Measurements from ENCODE around the gene ECHS1. TPM values are rescaled to one million over a fixed set of nuclear protein-coding genes. Genes with fewer than 3 reads are reported as not detected.
A peak's percentile ranks its signal among the peaks of the same experiment; 100 is the strongest.

The ECHS1 gene
- total and polyA plus RNA-seq, 7 donors = 83.2 to 151 (median 121) TPM

GRCh38 chr10:133400624-133401424 lies 27.7 kb upstream of the ECHS1 start:
- intact Hi-C loops (cut with DNase I) = no loop called here
- ATAC-seq (no peak), DNase-seq (no peak)
- no peaks in the 10 kb centered on the region for H3K9me3 ChIP-seq
- no peak overlapping the region for H3K27ac ChIP-seq
- H3K36me3 ChIP-seq (ENCODE audit: insufficient read depth in 1 of 2, low read depth in 1 of 2) = peaks cover 12 to 95% of the 10 kb centered on the region in 2 donors
- no peaks in the 10 kb centered on the region for H3K27me3 ChIP-seq (ENCODE audit: insufficient read depth in 3 of 3, low read length in 2 of 3)
- WGBS, 3 donors = 86 to 90% (median 87%) methylated on average over 10 of the region's 10 CpGs
- TF ChIP-seq CTCF (IDR thresholded peaks at IDR 0.05) = no peak
- H3K4me1 ChIP-seq = no peaks in the 10 kb centered on the region
- H3K4me3 ChIP-seq = no peak overlapping the region

- intact Hi-C loops (cut with DNase I) = loop anchor here in 1 of 2 donors (10.0 kb wide), 1 partner anchor 74 kb away; no protein-coding TSS in a partner anchor
- ATAC-seq (no peak), DNase-seq (peak in 1 of 2 donors; percentile 50)
- Histone ChIP-seq H3K4me3 (no peak overlapping the region), H3K27me3 (ENCODE audit: insufficient read depth in 3 of 3, low read length in 2 of 3) (no peaks in the 10 kb centered on the region), H3K36me3 (ENCODE audit: insufficient read depth in 1 of 2, low read depth in 1 of 2) (peaks cover 11 to 82% of the 10 kb centered on the region in 2 donors), H3K4me1 (peaks cover 8% of the 10 kb centered on the region), H3K27ac (no peak overlapping the region), H3K9me3 (no peaks in the 10 kb centered on the region)
- TF ChIP-seq CTCF (IDR thresholded peaks at IDR 0.05) = no peak
- WGBS, 3 donors = 92 to 96% (median 94%) methylated on average over 14 to 19 of the region's 19 CpGs
These were observed 26.0 kb upstream of the ECHS1 start for GRCh38 chr10:133399123-133399601.

GRCh38 chr10:133397938-133398337 lies 24.8 kb upstream of the ECHS1 start:
- 92 to 96% (median 93%) methylated on average over 7 of the region's 7 CpGs for WGBS, 3 donors
- ATAC-seq (no peak), DNase-seq (no peak)
- Histone ChIP-seq H3K27ac (no peak overlapping the region), H3K9me3 (no peaks in the 10 kb centered on the region), H3K27me3 (ENCODE audit: insufficient read depth in 3 of 3, low read length in 2 of 3) (no peaks in the 10 kb centered on the region), H3K36me3 (ENCODE audit: insufficient read depth in 1 of 2, low read depth in 1 of 2) (peaks cover 9 to 72% of the 10 kb centered on the region in 2 donors), H3K4me3 (no peak overlapping the region), H3K4me1 (peaks cover 8% of the 10 kb centered on the region)
- intact Hi-C loops (cut with DNase I) = loop anchor here in 1 of 2 donors (10.0 kb wide), 1 partner anchor 73 kb away; no protein-coding TSS in a partner anchor
- TF ChIP-seq CTCF (IDR thresholded peaks at IDR 0.05) = no peak

GRCh38 chr10:133396035-133396624 lies 23.0 kb upstream of the ECHS1 start:
- peaks cover 6 to 58% of the 10 kb centered on the region in 2 donors for H3K36me3 ChIP-seq (ENCODE audit: insufficient read depth in 1 of 2, low read depth in 1 of 2)
- TF ChIP-seq CTCF (IDR thresholded peaks at IDR 0.05) = no peak
- H3K4me1 ChIP-seq = peaks cover 8% of the 10 kb centered on the region
- 87 to 90% (median 87%) methylated on average over 19 of the region's 19 CpGs for WGBS, 3 donors
- no peaks in the 10 kb centered on the region for H3K9me3 ChIP-seq
- intact Hi-C loops (cut with DNase I) = loop anchor here in 1 of 2 donors (10.0 kb wide), 1 partner anchor 71 kb away; no protein-coding TSS in a partner anchor
- DNase-seq (no peak), ATAC-seq (no peak)
- no peak overlapping the region for H3K4me3 ChIP-seq
- H3K27me3 ChIP-seq (ENCODE audit: insufficient read depth in 3 of 3, low read length in 2 of 3) = no peaks in the 10 kb centered on the region
- no peak overlapping the region for H3K27ac ChIP-seq
